OCI-LY1 (cell line): ENCODE data around the gene CACNA1C.

ENCODE experiments used
- H2AFZ ChIP-seq: fragments of 200-600 bp; sonication (generic), shearing (Covaris generic); 2 replicates; pipeline ENCODE4 v1.6.0; 2014; ENCODE audit warnings: antibody characterized with exemption, mild to moderate bottlenecking, low read length
- H3F3A ChIP-seq: fragments of 200-600 bp; sonication (generic), shearing (Covaris generic); 2 replicates; pipeline ENCODE4 v1.6.0; 2014; ENCODE audit warnings: mild to moderate bottlenecking, antibody characterized with exemption, low read length, moderate library complexity; ENCODE audit not compliant: insufficient read depth
- H3K27ac ChIP-seq: fragments of 200-600 bp; sonication (generic); 2 replicates; pipeline ENCODE4 v1.5.1; 2014; ENCODE audit warnings: low read length, mixed run types, mild to moderate bottlenecking, low read depth; ENCODE audit not compliant: poor library complexity, severe bottlenecking
- H3K27me3 ChIP-seq: fragments of 200-600 bp; sonication (generic); 2 replicates; pipeline ENCODE4 v1.6.0; 2014; ENCODE audit warnings: antibody characterized with exemption, mild to moderate bottlenecking, low read length, moderate library complexity; ENCODE audit not compliant: insufficient read depth
- H3K36me3 ChIP-seq: fragments of 200-600 bp; sonication (generic); 2 replicates; pipeline ENCODE4 v1.6.1; 2014; ENCODE audit warnings: mild to moderate bottlenecking, antibody characterized with exemption, low read length, moderate library complexity, mixed read lengths; ENCODE audit not compliant: insufficient read depth
- H3K4me1 ChIP-seq: fragments of 200-600 bp; sonication (generic); 2 replicates; pipeline ENCODE4 v1.5.1; 2014; ENCODE audit warnings: mild to moderate bottlenecking, low read length, moderate library complexity; ENCODE audit not compliant: insufficient read depth, severe bottlenecking
- H3K4me2 ChIP-seq: fragments of 200-600 bp; sonication (generic), shearing (Covaris generic); 2 replicates; pipeline ENCODE4 v1.6.1; 2014; ENCODE audit warnings: low read length
- H3K4me3 ChIP-seq: fragments of 200-600 bp; sonication (generic); 2 replicates; pipeline ENCODE4 v1.5.1; 2014; ENCODE audit warnings: low read length, low read depth, mild to moderate bottlenecking, mixed read lengths; ENCODE audit not compliant: poor library complexity, severe bottlenecking
- H3K79me2 ChIP-seq: fragments of 200-600 bp; shearing (Covaris generic); 2 replicates; pipeline ENCODE4 v1.6.1; 2016; ENCODE audit warnings: mixed run types, low read length, mixed read lengths; ENCODE audit not compliant: insufficient read depth
- H3K9ac ChIP-seq: fragments of 200-600 bp; sonication (generic), shearing (Covaris generic); 2 replicates; pipeline ENCODE4 v1.6.1; 2014; ENCODE audit warnings: mild to moderate bottlenecking, low read length, mixed read lengths
- H3K9me2 ChIP-seq: fragments of 200-600 bp; sonication (generic), shearing (Covaris generic); 2 replicates; pipeline ENCODE4 v1.6.1; 2014; ENCODE audit warnings: low read depth, mild to moderate bottlenecking, low read length, mixed read lengths
- H3K9me3 ChIP-seq: fragments of 200-600 bp; shearing (Covaris generic); 2 replicates; pipeline ENCODE4 v1.6.1; 2014; ENCODE audit warnings: low read length, mixed read lengths
- H4K20me1 ChIP-seq: fragments of 200-600 bp; sonication (generic), shearing (Covaris generic); 2 replicates; pipeline ENCODE4 v1.6.0; 2016; ENCODE audit warnings: mild to moderate bottlenecking, low read length; ENCODE audit not compliant: insufficient read depth
- CTCF ChIP-seq: fragments of 200-600 bp; sonication (generic), shearing (Covaris generic); IDR thresholded peaks from 2 replicates; pipeline ENCODE4 v1.5.1; 2017; ENCODE audit warnings: mild to moderate bottlenecking, antibody characterized with exemption, low read length, moderate library complexity, mixed read lengths
- EZH2 ChIP-seq: fragments of 200-600 bp; sonication (generic), shearing (Covaris generic); IDR thresholded peaks from 2 replicates; pipeline ENCODE4 v1.8.0; 2017; ENCODE audit warnings: borderline replicate concordance, mixed run types, mild to moderate bottlenecking, antibody characterized with exemption, low read length, moderate library complexity, mixed read lengths

CACNA1C gene

GRCh38 chr12:2477009-2477766, 424.4 kb downstream of the CACNA1C start:
- Histone ChIP-seq H3K27ac (no peak overlapping the region), H3K9me2 (no peaks in the 10 kb centered on the region), H3F3A (no peaks in the 10 kb centered on the region), H4K20me1 (no peaks in the 10 kb centered on the region), H3K9ac (no peak overlapping the region), H3K9me3 (no peaks in the 10 kb centered on the region), H2AFZ (no peak overlapping the region), H3K4me2 (no peak overlapping the region), H3K4me1 (no peaks in the 10 kb centered on the region), H3K79me2 (no peaks in the 10 kb centered on the region), H3K27me3 (peaks cover 4% of the 10 kb centered on the region; the same call in 1 of the 2 replicates), H3K36me3 (no peaks in the 10 kb centered on the region), H3K4me3 (no peak overlapping the region)
- TF ChIP-seq CTCF (no peak), EZH2 (no peak)

GRCh38 chr12:2479851-2480535, 427.2 kb downstream of the CACNA1C start:
- H3K36me3 ChIP-seq: no peaks in the 10 kb centered on the region
- H3K27me3 ChIP-seq: peaks cover 4% of the 10 kb centered on the region
- H3K9me3 ChIP-seq: no peaks in the 10 kb centered on the region
- no peaks in the 10 kb centered on the region for H4K20me1 ChIP-seq
- H3K9me2 ChIP-seq: no peaks in the 10 kb centered on the region
- H2AFZ ChIP-seq: no peak overlapping the region
- H3F3A ChIP-seq: no peaks in the 10 kb centered on the region
- H3K9ac ChIP-seq: no peak overlapping the region
- TF ChIP-seq CTCF: no peak
- no peak for TF ChIP-seq EZH2
- H3K4me3 ChIP-seq: no peak overlapping the region
- no peaks in the 10 kb centered on the region for H3K4me1 ChIP-seq
- no peak overlapping the region for H3K27ac ChIP-seq
- no peak overlapping the region for H3K4me2 ChIP-seq
- H3K79me2 ChIP-seq: no peaks in the 10 kb centered on the region

GRCh38 chr12:2481346-2481745, 428.6 kb downstream of the CACNA1C start:
- Histone ChIP-seq H3K9ac (no peak overlapping the region), H3K9me2 (no peaks in the 10 kb centered on the region), H3K4me1 (no peaks in the 10 kb centered on the region), H3K36me3 (no peaks in the 10 kb centered on the region), H3K9me3 (no peaks in the 10 kb centered on the region), H3K4me2 (no peak overlapping the region), H2AFZ (no peak overlapping the region), H3K4me3 (no peak overlapping the region), H3K27me3 (peaks cover 2% of the 10 kb centered on the region), H3K27ac (no peak overlapping the region), H3F3A (no peaks in the 10 kb centered on the region), H4K20me1 (no peaks in the 10 kb centered on the region), H3K79me2 (no peaks in the 10 kb centered on the region)
- TF ChIP-seq EZH2: no peak
- TF ChIP-seq CTCF: no peak
